NCI-H82 treated with DMSO at 0.1 percent for 48 hours (cell line): ENCODE measurements around the gene HIC2.
"Not testable (repeated sequence)": the region's sequence is repeated elsewhere in the genome, so short reads cannot be mapped to it uniquely, and the experiment has no call there.

Source experiments
- DNase-seq: peaks from one replicate; lab custom pipeline; 2025; ENCODE audit not compliant: unreplicated experiment; lab: John Stamatoyannopoulos, UW

Gene HIC2

DNA sequence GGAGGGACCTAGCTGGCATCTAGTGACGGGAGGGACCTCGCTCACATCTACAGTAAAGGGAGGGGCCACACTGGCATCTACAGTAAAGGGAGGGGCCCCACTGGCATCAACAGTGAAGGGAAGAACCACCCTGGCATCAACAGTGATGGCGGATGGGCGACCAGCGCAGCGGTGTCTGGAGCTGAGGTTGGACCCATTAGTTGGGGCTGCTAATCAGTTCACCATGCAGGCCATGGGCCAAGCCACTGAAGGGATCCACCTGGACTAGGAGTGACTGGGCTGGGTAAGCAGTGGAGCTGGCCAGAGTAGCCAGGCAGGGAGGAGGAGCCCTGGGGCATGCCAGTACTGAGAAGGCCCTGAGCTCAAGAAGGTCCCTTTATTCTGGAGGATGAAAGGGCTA lies 73.4 kb downstream of the HIC2 start:
- DNase-seq = not testable (repeated sequence)

- DNase-seq = not testable (repeated sequence)
Observed at GRCh38 chr22:21492271-21492670, 75.1 kb downstream of the HIC2 start.

- not testable (repeated sequence) for DNase-seq
Observed at GRCh38 chr22:21493789-21494782, 76.9 kb downstream of the HIC2 start.

GRCh38 chr22:21497984-21498383 lies 80.8 kb downstream of the HIC2 start:
- DNase-seq = not testable (repeated sequence)

GRCh38 chr22:21498489-21498888 lies 81.3 kb downstream of the HIC2 start:
- DNase-seq = not testable (repeated sequence)

- DNase-seq = not testable (repeated sequence)
Observed at GRCh38 chr22:21499623-21500506, 82.7 kb downstream of the HIC2 start.
